BLaER1 (cell line): ENCODE measurements around the gene ATP4A.
A peak's percentile ranks its signal among the peaks of the same experiment; 100 is the strongest.

ENCODE experiments used
- H3K27ac ChIP-seq: shearing (Covaris generic); formaldehyde crosslinking; 2 replicates; pipeline ENCODE4 v1.8.1; 2022
- H3K27me3 ChIP-seq: shearing (Covaris generic); formaldehyde crosslinking; 2 replicates; pipeline ENCODE4 v1.8.1; 2022
- H3K36me3 ChIP-seq: shearing (Covaris generic); formaldehyde crosslinking; 2 replicates; pipeline ENCODE4 v1.8.1; 2022
- H3K4me1 ChIP-seq: shearing (Covaris generic); formaldehyde crosslinking; 2 replicates; pipeline ENCODE4 v1.8.1; 2022
- H3K4me2 ChIP-seq: shearing (Covaris generic); formaldehyde crosslinking; 2 replicates; pipeline ENCODE4 v1.8.1; 2022
- H3K4me3 ChIP-seq: shearing (Covaris generic); formaldehyde crosslinking; 2 replicates; pipeline ENCODE4 v1.8.1; 2022
- H3K9ac ChIP-seq: shearing (Covaris generic); formaldehyde crosslinking; 2 replicates; pipeline ENCODE4 v1.8.1; 2022
- H3K9me3 ChIP-seq: shearing (Covaris generic); formaldehyde crosslinking; 2 replicates; pipeline ENCODE4 v1.8.1; 2022
- H4K20me1 ChIP-seq: shearing (Covaris generic); formaldehyde crosslinking; 2 replicates; pipeline ENCODE4 v1.8.1; 2022
- Cebpa-rat ChIP-seq: shearing (Covaris generic); IDR thresholded peaks from 2 replicates; pipeline ENCODE4 v1.8.1; 2022

The ATP4A gene

GRCh38 chr19:35528218-35529038 is 35.0 kb downstream of the ATP4A start, which contains the start of gene SBSN:
SBSN (minus strand) TSS chr19:35528311; CDS start chr19:35528281, 30 bp downstream.
- peaks cover 8% of the 10 kb centered on the region; the same call in 1 of the 2 replicates for H3K27me3 ChIP-seq
- no peaks in the 10 kb centered on the region for H3K36me3 ChIP-seq
- no peak for TF ChIP-seq Cebpa-rat
- no peaks in the 10 kb centered on the region for H3K9me3 ChIP-seq
- no peak within 1 kb of the TSS for H3K9ac ChIP-seq
- 0 out of 2 replicates have a peak within 1 kb of the TSS, but pooled peaks have one; percentile 37 for H3K27ac ChIP-seq
- H3K4me2 ChIP-seq = peak within 1 kb of the TSS; percentile 63
- H4K20me1 ChIP-seq = no peaks in the 10 kb centered on the region
- H3K4me1 ChIP-seq = peaks cover 18% of the 10 kb centered on the region
- no peak within 1 kb of the TSS for H3K4me3 ChIP-seq

- no peaks in the 10 kb centered on the region for H3K27me3 ChIP-seq
- H4K20me1 ChIP-seq = no peaks in the 10 kb centered on the region
- H3K9ac ChIP-seq = no peak overlapping the region
- no peak overlapping the region for H3K4me3 ChIP-seq
- no peak for TF ChIP-seq Cebpa-rat
- H3K9me3 ChIP-seq = no peaks in the 10 kb centered on the region
- peaks cover 18% of the 10 kb centered on the region for H3K4me1 ChIP-seq
- H3K36me3 ChIP-seq = no peaks in the 10 kb centered on the region
- no peak overlapping the region for H3K27ac ChIP-seq
- no peak overlapping the region for H3K4me2 ChIP-seq
Observed at GRCh38 chr19:35525873-35526272, 37.6 kb downstream of the ATP4A start.

- Histone ChIP-seq H3K36me3 (no peaks in the 10 kb centered on the region), H3K9me3 (no peaks in the 10 kb centered on the region), H3K9ac (no peak overlapping the region), H3K4me3 (no peak overlapping the region), H4K20me1 (no peaks in the 10 kb centered on the region), H3K4me2 (no peak overlapping the region), H3K27me3 (no peaks in the 10 kb centered on the region), H3K27ac (no peak overlapping the region), H3K4me1 (peaks cover 9% of the 10 kb centered on the region)
- TF ChIP-seq Cebpa-rat = no peak
Observed at GRCh38 chr19:35524181-35524837, 39.1 kb downstream of the ATP4A start.

GRCh38 chr19:35522745-35523327 is 40.6 kb downstream of the ATP4A start:
- Histone ChIP-seq H3K9ac (no peak overlapping the region), H3K4me3 (no peak overlapping the region), H3K9me3 (no peaks in the 10 kb centered on the region), H3K4me2 (no peak overlapping the region), H3K27me3 (no peaks in the 10 kb centered on the region), H4K20me1 (no peaks in the 10 kb centered on the region), H3K27ac (no peak overlapping the region), H3K4me1 (no peaks in the 10 kb centered on the region), H3K36me3 (no peaks in the 10 kb centered on the region)
- TF ChIP-seq Cebpa-rat = no peak

- no peak for TF ChIP-seq Cebpa-rat
- Histone ChIP-seq H3K4me2 (no peak overlapping the region), H3K9ac (no peak overlapping the region), H3K27me3 (no peaks in the 10 kb centered on the region), H3K4me1 (no peaks in the 10 kb centered on the region), H3K9me3 (no peaks in the 10 kb centered on the region), H3K27ac (no peak overlapping the region), H4K20me1 (no peaks in the 10 kb centered on the region), H3K36me3 (no peaks in the 10 kb centered on the region), H3K4me3 (no peak overlapping the region)
Observed at GRCh38 chr19:35521124-35521743, 42.2 kb downstream of the ATP4A start.

GRCh38 chr19:35519291-35519690 is 44.2 kb downstream of the ATP4A start:
- Histone ChIP-seq H3K36me3 (no peaks in the 10 kb centered on the region), H3K4me3 (no peak overlapping the region), H3K9ac (no peak overlapping the region), H3K9me3 (no peaks in the 10 kb centered on the region), H4K20me1 (no peaks in the 10 kb centered on the region), H3K4me1 (peaks cover 3% of the 10 kb centered on the region; the same call in 1 of the 2 replicates), H3K27me3 (no peaks in the 10 kb centered on the region), H3K27ac (no peak overlapping the region), H3K4me2 (no peak overlapping the region)
- no peak for TF ChIP-seq Cebpa-rat

GRCh38 chr19:35518313-35518712 is 45.1 kb downstream of the ATP4A start:
- Histone ChIP-seq H3K36me3 (no peaks in the 10 kb centered on the region), H3K4me2 (no peak overlapping the region), H3K27ac (no peak overlapping the region), H3K4me1 (peaks cover 6% of the 10 kb centered on the region; the same call in 1 of the 2 replicates), H3K9ac (no peak overlapping the region), H3K27me3 (no peaks in the 10 kb centered on the region), H3K4me3 (no peak overlapping the region), H3K9me3 (no peaks in the 10 kb centered on the region), H4K20me1 (no peaks in the 10 kb centered on the region; the same call in 1 of the 2 replicates)
- TF ChIP-seq Cebpa-rat = no peak

- H3K4me1 ChIP-seq = peaks cover 6% of the 10 kb centered on the region; the same call in 1 of the 2 replicates
- no peak overlapping the region for H3K9ac ChIP-seq
- no peak overlapping the region for H3K4me2 ChIP-seq
- no peak for TF ChIP-seq Cebpa-rat
- H3K36me3 ChIP-seq = no peaks in the 10 kb centered on the region
- H3K9me3 ChIP-seq = no peaks in the 10 kb centered on the region
- no peak overlapping the region for H3K4me3 ChIP-seq
- H3K27me3 ChIP-seq = no peaks in the 10 kb centered on the region
- H4K20me1 ChIP-seq = no peaks in the 10 kb centered on the region; the same call in 1 of the 2 replicates
- H3K27ac ChIP-seq = no peak overlapping the region
Observed at GRCh38 chr19:35517342-35517741, 46.1 kb downstream of the ATP4A start.

- peaks cover 6% of the 10 kb centered on the region; the same call in 1 of the 2 replicates for H3K4me1 ChIP-seq
- no peak overlapping the region for H3K4me2 ChIP-seq
- no peak for TF ChIP-seq Cebpa-rat
- H3K27me3 ChIP-seq = peaks cover 4% of the 10 kb centered on the region
- no peaks in the 10 kb centered on the region; the same call in 1 of the 2 replicates for H4K20me1 ChIP-seq
- H3K36me3 ChIP-seq = no peaks in the 10 kb centered on the region
- no peak overlapping the region for H3K4me3 ChIP-seq
- no peak overlapping the region for H3K27ac ChIP-seq
- H3K9ac ChIP-seq = no peak overlapping the region
- no peaks in the 10 kb centered on the region for H3K9me3 ChIP-seq
Observed at GRCh38 chr19:35516310-35516709, 47.1 kb downstream of the ATP4A start.
